Trophoblast cell (in vitro differentiated cells and primary cell): ENCODE results near the gene MRPL46.

ENCODE experiments used
- DNase-seq, 2 donors: peaks; one replicate each; pipeline ENCODE4 v3.0.0-alpha.2; 2016
- H2AFZ ChIP-seq: 2 replicates; pipeline ENCODE4 v1.6.1; 2013; ENCODE audit warnings: low read length, moderate library complexity, mild to moderate bottlenecking; ENCODE audit not compliant: insufficient read depth, poor library complexity
- H2AK5ac ChIP-seq: 2 replicates; pipeline ENCODE4 v1.6.1; 2013; ENCODE audit warnings: mild to moderate bottlenecking, low read length
- H2BK120ac ChIP-seq: 2 replicates; pipeline ENCODE4 v1.6.1; 2013; ENCODE audit warnings: low read length, mild to moderate bottlenecking, moderate library complexity; ENCODE audit not compliant: insufficient read depth, poor library complexity
- H2BK12ac ChIP-seq: 2 replicates; pipeline ENCODE4 v1.6.1; 2013; ENCODE audit warnings: mild to moderate bottlenecking, low read length, moderate library complexity
- H2BK5ac ChIP-seq: 2 replicates; pipeline ENCODE4 v1.6.1; 2013; ENCODE audit warnings: low read length, low read depth, moderate library complexity, mild to moderate bottlenecking; ENCODE audit not compliant: poor library complexity
- H3K14ac ChIP-seq: 2 replicates; pipeline ENCODE4 v1.6.1; 2013; ENCODE audit warnings: mild to moderate bottlenecking, low read length
- H3K18ac ChIP-seq: 2 replicates; pipeline ENCODE4 v1.6.1; 2013; ENCODE audit warnings: mild to moderate bottlenecking, low read length
- H3K23ac ChIP-seq: 2 replicates; pipeline ENCODE4 v1.6.1; 2013; ENCODE audit warnings: low read length
- H3K27ac ChIP-seq: 2 replicates; pipeline ENCODE4 v1.5.1; 2013; ENCODE audit warnings: low read depth, mild to moderate bottlenecking, inconsistent platforms, low read length, moderate library complexity
- H3K27me3 ChIP-seq: 2 replicates; pipeline ENCODE4 v1.6.1; 2013; ENCODE audit warnings: inconsistent platforms, mild to moderate bottlenecking, low read length, moderate library complexity; ENCODE audit not compliant: insufficient read depth
- H3K36me3 ChIP-seq, 2 experiments: 1 replicate in 1 of 2; 2 replicates in 1 of 2; pipeline ENCODE4 v1.6.1; 2013; ENCODE audit warnings: low read length in 2 of 2, mild to moderate bottlenecking in 2 of 2, moderate library complexity in 1 of 2; ENCODE audit not compliant: insufficient read depth in 2 of 2, control insufficient read depth in 1 of 2
- H3K4ac ChIP-seq: 2 replicates; pipeline ENCODE4 v1.6.1; 2013; ENCODE audit warnings: low read depth, mild to moderate bottlenecking, low read length, moderate library complexity
- H3K4me1 ChIP-seq, 2 experiments: 1 replicate in 1 of 2; 2 replicates in 1 of 2; pipeline ENCODE4 v1.6.1; 2013; ENCODE audit warnings: low read length in 2 of 2, mild to moderate bottlenecking in 2 of 2, moderate library complexity in 1 of 2; ENCODE audit not compliant: insufficient read depth in 2 of 2, control insufficient read depth in 1 of 2
- H3K4me2 ChIP-seq: 2 replicates; pipeline ENCODE4 v1.6.1; 2013; ENCODE audit warnings: inconsistent platforms, mild to moderate bottlenecking, low read length, moderate library complexity
- H3K4me3 ChIP-seq: 2 replicates; pipeline ENCODE4 v1.5.1; 2013; ENCODE audit warnings: mild to moderate bottlenecking, low read depth, low read length, inconsistent platforms
- H3K79me1 ChIP-seq: one replicate; pipeline ENCODE4 v1.6.1; 2013; ENCODE audit warnings: low read length
- H3K79me2 ChIP-seq: 2 replicates; pipeline ENCODE4 v1.6.1; 2013; ENCODE audit warnings: low read length, mild to moderate bottlenecking; ENCODE audit not compliant: control insufficient read depth, insufficient read depth, poor library complexity
- H3K9ac ChIP-seq: 2 replicates; pipeline ENCODE4 v1.6.1; 2013; ENCODE audit warnings: mild to moderate bottlenecking, low read length
- H3K9me3 ChIP-seq: 2 replicates; pipeline ENCODE4 v1.6.1; 2013; ENCODE audit warnings: low read depth, mild to moderate bottlenecking, control low read depth, inconsistent platforms, low read length; ENCODE audit not compliant: insufficient read depth
- H4K12ac ChIP-seq: 2 replicates; pipeline ENCODE4 v1.6.1; 2013; ENCODE audit warnings: low read depth, mild to moderate bottlenecking, low read length, moderate library complexity
- H4K8ac ChIP-seq: 2 replicates; pipeline ENCODE4 v1.6.1; 2013; ENCODE audit warnings: low read depth, mild to moderate bottlenecking, low read length, moderate library complexity
- H4K91ac ChIP-seq: one replicate; pipeline ENCODE4 v1.6.1; 2013; ENCODE audit warnings: low read depth, mild to moderate bottlenecking, low read length, moderate library complexity
- WGBS: extraction: QIAGEN DNeasy Blood & Tissue Kit; methylation state at CpG from one replicate; pipeline ENCODE4 v1.1.7; 2013; ENCODE audit warnings: missing lambda C conversion rate; ENCODE audit not compliant: insufficient read length, insufficient coverage; ENCODE audit errors: extremely low coverage; 5-methylcytosine and 5-hydroxymethylcytosine counted together

The MRPL46 gene

GRCh38 chr15:88493844-88494243 is 26.7 kb upstream of the MRPL46 start:
- H3K36me3 ChIP-seq, result no peaks in the 10 kb centered on the region
- WGBS, result no CpG with 5 or more reads among the region's 10 CpGs
- H2BK5ac ChIP-seq, result no peak overlapping the region
- DNase-seq, result no peak
- peaks cover 2% of the 10 kb centered on the region for H3K9me3 ChIP-seq
- H4K8ac ChIP-seq, result no peak overlapping the region
- no peaks in the 10 kb centered on the region for H3K79me2 ChIP-seq
- H3K79me1 ChIP-seq, result no peaks in the 10 kb centered on the region
- H2AFZ ChIP-seq, result no peak overlapping the region
- H3K27me3 ChIP-seq, result no peaks in the 10 kb centered on the region
- H4K91ac ChIP-seq, result no peak overlapping the region
- no peak overlapping the region for H3K4ac ChIP-seq
- no peak overlapping the region for H3K14ac ChIP-seq
- no peak overlapping the region for H3K18ac ChIP-seq
- peaks cover under 1% of the 10 kb centered on the region in 2 experiments for H3K4me1 ChIP-seq
- H3K4me3 ChIP-seq, result no peak overlapping the region
- no peak overlapping the region for H3K27ac ChIP-seq
- H3K9ac ChIP-seq, result no peak overlapping the region
- no peak overlapping the region for H2BK12ac ChIP-seq
- no peak overlapping the region for H2AK5ac ChIP-seq
- H4K12ac ChIP-seq, result no peak overlapping the region
- no peak overlapping the region for H3K23ac ChIP-seq
- H2BK120ac ChIP-seq, result no peak overlapping the region
- no peak overlapping the region for H3K4me2 ChIP-seq

GRCh38 chr15:88491158-88491557 is 24.0 kb upstream of the MRPL46 start:
- WGBS, result no CpG with 5 or more reads among the region's 10 CpGs
- no peaks in the 10 kb centered on the region for H3K79me1 ChIP-seq
- no peaks in the 10 kb centered on the region for H3K79me2 ChIP-seq

GRCh38 chr15:88490036-88490435 is 22.8 kb upstream of the MRPL46 start:
- Histone ChIP-seq H3K79me2 (no peaks in the 10 kb centered on the region), H2BK12ac (no peak overlapping the region), H3K79me1 (peaks cover 3% of the 10 kb centered on the region), H3K9me3 (no peaks in the 10 kb centered on the region), H3K4me2 (no peak overlapping the region), H2BK5ac (no peak overlapping the region), H3K4me3 (no peak overlapping the region), H4K8ac (no peak overlapping the region), H3K4me1 (peaks cover 8 to 9% of the 10 kb centered on the region in 2 experiments), H3K27ac (no peak overlapping the region), H3K23ac (no peak overlapping the region), H2AK5ac (no peak overlapping the region), H3K18ac (no peak overlapping the region), H3K4ac (no peak overlapping the region), H4K12ac (no peak overlapping the region), H4K91ac (no peak overlapping the region), H3K9ac (peak overlapping the region; percentile 44), H2AFZ (no peak overlapping the region), H2BK120ac (no peak overlapping the region), H3K27me3 (no peaks in the 10 kb centered on the region), H3K36me3 (no peaks in the 10 kb centered on the region), H3K14ac (no peak overlapping the region)
- no peak for DNase-seq
- no CpG with 5 or more reads among the region's 3 CpGs for WGBS

More at GRCh38 chr15:88491158-88491557, 24.0 kb upstream of the MRPL46 start:
- no peak overlapping the region for H3K4ac ChIP-seq
- H3K18ac ChIP-seq, result no peak overlapping the region
- H3K23ac ChIP-seq, result no peak overlapping the region
- no peak overlapping the region for H2AFZ ChIP-seq
- no peak overlapping the region for H3K27ac ChIP-seq
- H3K36me3 ChIP-seq, result no peaks in the 10 kb centered on the region
- no peaks in the 10 kb centered on the region for H3K9me3 ChIP-seq
- H4K12ac ChIP-seq, result no peak overlapping the region
- no peak overlapping the region for H2BK120ac ChIP-seq
- no peak overlapping the region for H3K9ac ChIP-seq
- peaks cover 4 to 5% of the 10 kb centered on the region in 2 experiments for H3K4me1 ChIP-seq
- H3K14ac ChIP-seq, result no peak overlapping the region
- H4K8ac ChIP-seq, result no peak overlapping the region
- no peak overlapping the region for H4K91ac ChIP-seq
- no peak overlapping the region for H3K4me3 ChIP-seq
- H3K27me3 ChIP-seq, result no peaks in the 10 kb centered on the region
- no peak overlapping the region for H3K4me2 ChIP-seq
- peak in 1 of 2 donors; percentile 8 for DNase-seq
- no peak overlapping the region for H2AK5ac ChIP-seq
- H2BK5ac ChIP-seq, result no peak overlapping the region
- H2BK12ac ChIP-seq, result no peak overlapping the region

GRCh38 chr15:88489321-88489720 is 22.1 kb upstream of the MRPL46 start:
- no peaks in the 10 kb centered on the region for H3K27me3 ChIP-seq
- no peak overlapping the region for H3K27ac ChIP-seq
- WGBS, result no CpG with 5 or more reads among the region's 4 CpGs
- no peaks in the 10 kb centered on the region for H3K79me2 ChIP-seq
- H3K79me1 ChIP-seq, result peaks cover 6% of the 10 kb centered on the region
- H2AK5ac ChIP-seq, result no peak overlapping the region
- H4K91ac ChIP-seq, result no peak overlapping the region
- DNase-seq, result no peak
- H3K14ac ChIP-seq, result no peak overlapping the region
- no peaks in the 10 kb centered on the region for H3K9me3 ChIP-seq
- H4K12ac ChIP-seq, result no peak overlapping the region
- no peak overlapping the region for H3K9ac ChIP-seq
- peaks cover 12 to 16% of the 10 kb centered on the region in 2 experiments for H3K4me1 ChIP-seq
- H3K36me3 ChIP-seq, result no peaks in the 10 kb centered on the region
- no peak overlapping the region for H2BK5ac ChIP-seq
- no peak overlapping the region for H4K8ac ChIP-seq
- no peak overlapping the region for H3K23ac ChIP-seq
- H3K4ac ChIP-seq, result no peak overlapping the region
- H2BK120ac ChIP-seq, result no peak overlapping the region
- no peak overlapping the region for H2BK12ac ChIP-seq
- H3K4me2 ChIP-seq, result no peak overlapping the region
- no peak overlapping the region for H3K4me3 ChIP-seq
- no peak overlapping the region for H3K18ac ChIP-seq
- H2AFZ ChIP-seq, result no peak overlapping the region
